H54 (cell line): ENCODE data around the gene RAD51B.

ENCODE experiments used
- DNase-seq: peaks from one replicate; pipeline ENCODE4 v3.0.0; 2011; ENCODE audit warnings: low spot score, mixed read lengths; ENCODE audit not compliant: insufficient read length
- FAIRE-seq: peaks from 3 replicates; lab custom pipeline; 2011; peaks lifted over from hg19 to GRCh38; lab: Jason Lieb, UNC
- POLR2A ChIP-seq: IDR thresholded peaks from 2 replicates; pipeline ENCODE4 v1.6.1; 2011; ENCODE audit warnings: low read depth, mild to moderate bottlenecking, low read length

RAD51B gene

DNA sequence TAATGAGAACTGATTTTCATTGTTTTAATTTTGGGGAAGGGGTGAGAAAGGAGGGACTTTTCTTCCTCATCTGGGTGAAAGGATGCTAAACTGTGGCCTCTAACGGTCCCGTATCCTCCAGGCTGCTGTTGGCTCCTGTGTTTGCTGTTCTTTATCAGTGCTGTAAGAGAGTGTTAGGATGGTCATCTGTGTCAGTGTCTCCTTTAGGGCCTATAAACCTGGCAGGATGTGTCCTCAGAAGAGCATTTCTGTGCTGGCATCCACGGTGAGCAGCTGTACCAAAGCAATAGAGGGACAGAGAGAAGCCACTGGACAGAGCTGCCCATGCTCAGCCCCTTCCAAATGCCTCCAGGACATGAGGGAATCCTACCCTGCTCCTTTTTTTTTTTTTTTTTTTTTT is 720.2 kb downstream of the RAD51B start:
- FAIRE-seq: no peak
- DNase-seq: no peak
- TF ChIP-seq POLR2A: no peak

GRCh38 chr14:68541178-68541896 is 721.8 kb downstream of the RAD51B start:
- DNase-seq (no peak), FAIRE-seq (no peak)
- no peak for TF ChIP-seq POLR2A

DNA sequence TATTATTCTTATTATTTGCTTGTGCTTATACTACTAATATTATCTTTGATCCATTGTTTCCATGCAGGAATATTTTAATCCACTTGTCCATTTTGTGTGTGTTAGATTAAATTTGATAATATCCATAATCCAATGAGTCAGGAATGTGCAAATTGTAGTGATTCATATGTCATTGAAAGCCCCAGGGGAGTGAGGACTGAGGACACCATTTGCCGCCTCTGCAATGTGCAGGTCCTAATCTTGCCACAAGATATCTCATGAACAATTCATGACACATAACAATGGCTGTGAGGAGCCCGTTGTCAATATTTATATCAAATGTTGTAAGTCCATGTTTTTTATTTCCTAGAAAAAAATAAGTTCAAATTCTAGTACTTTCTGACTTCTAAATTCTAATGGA is 722.8 kb downstream of the RAD51B start:
- no peak for FAIRE-seq
- no peak for DNase-seq
- TF ChIP-seq POLR2A: no peak

GRCh38 chr14:68543516-68543915 is 723.9 kb downstream of the RAD51B start:
- FAIRE-seq (no peak), DNase-seq (no peak)
- TF ChIP-seq POLR2A: no peak

DNA sequence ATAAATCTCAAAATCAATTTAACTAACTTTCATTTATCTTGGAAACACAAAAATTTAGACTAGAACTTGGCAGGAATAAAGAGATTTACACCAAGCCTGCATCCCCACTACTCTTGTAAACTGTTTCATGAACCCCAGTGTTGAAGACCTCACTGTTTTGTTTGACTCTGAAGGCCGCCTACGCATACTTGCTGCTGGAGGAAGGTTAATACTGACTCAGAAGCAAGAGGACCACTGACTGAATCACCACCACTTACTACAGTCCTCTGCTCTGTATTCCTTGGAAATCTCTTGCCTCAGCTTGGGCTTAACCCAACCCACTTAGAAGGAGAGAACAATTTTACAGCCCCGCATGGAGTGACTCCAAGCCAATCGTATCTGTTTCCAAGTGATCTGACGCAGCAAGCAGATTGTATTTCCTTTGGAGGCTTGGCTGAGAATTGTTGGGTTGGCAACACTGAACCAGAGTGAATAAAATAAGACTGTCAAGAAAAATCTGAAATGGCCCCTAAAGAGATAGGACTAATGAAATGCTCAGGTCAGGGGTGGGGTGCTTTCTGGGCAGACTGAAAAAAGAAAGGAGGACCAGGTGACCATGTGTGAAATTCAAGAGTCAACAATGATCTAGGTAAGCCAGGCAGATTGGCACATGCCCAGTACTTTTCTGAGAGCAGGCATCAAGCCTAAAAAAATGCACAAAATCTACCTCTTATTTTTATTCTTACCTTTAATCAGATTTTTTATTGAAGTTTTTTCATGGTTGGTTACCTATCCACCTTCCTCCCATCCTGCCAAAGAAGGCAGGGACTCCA is 724.7 kb downstream of the RAD51B start:
- no peak for TF ChIP-seq POLR2A
- peak; percentile 91 for FAIRE-seq

GRCh38 chr14:68546839-68547238 is 727.3 kb downstream of the RAD51B start:
- FAIRE-seq: peak; percentile 71
- no peak for DNase-seq

More for the DNA sequence above, 724.7 kb downstream of the RAD51B start:
- DNase-seq: no peak

GRCh38 chr14:68547305-68548193 is 728.0 kb downstream of the RAD51B start:
- no peak; the same call in 1 of the 2 replicates for TF ChIP-seq POLR2A
- FAIRE-seq (peak; percentile 41), DNase-seq (peak; percentile 40)

More at GRCh38 chr14:68546839-68547238, 727.3 kb downstream of the RAD51B start:
- no peak for TF ChIP-seq POLR2A

DNA sequence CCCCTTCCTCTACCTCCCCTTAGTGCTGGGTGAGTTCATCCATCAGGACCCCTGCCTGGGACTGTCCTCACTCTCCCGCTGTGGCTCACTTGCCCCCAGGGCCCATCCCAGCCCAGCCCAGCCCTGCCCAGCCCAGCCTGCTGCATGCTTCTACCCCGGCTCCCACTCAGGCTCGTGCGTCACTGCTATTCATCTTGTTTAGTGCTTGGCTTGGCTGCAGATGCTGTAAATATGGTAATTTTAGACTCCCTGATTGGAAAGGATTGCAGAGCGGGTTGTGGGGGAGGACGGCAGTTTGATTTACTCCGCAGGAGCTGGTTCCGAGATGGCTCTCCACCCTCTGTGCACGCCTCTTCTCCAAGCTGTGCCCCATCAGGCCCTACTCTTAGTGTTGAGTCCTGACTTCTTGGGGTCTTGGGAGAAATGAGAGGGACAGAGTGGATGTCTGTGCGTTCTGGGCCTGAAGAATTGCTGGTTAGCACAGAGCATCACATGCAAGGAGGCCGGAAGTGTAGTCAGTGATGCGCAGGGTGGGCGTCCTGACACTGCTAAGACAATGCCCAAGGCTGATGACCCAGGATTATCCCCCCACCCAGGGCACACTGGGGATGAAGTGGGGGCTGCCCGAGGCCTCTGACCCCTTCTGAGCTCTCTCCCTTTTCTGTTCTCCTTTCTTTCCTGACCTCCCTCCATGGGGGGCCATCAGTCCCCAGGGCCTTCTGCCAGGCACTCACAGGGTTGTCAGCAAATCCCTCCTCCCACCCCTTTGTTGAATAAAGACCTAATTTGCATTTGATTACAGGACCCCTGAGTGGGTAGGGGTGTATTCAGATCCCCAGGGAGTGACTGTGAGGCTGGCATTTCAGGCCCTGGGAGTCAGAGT is 728.9 kb downstream of the RAD51B start:
- DNase-seq (peak; percentile 49), FAIRE-seq (peak; percentile 71)
- TF ChIP-seq POLR2A: peak; percentile 27; the same call in 1 of the 2 replicates

DNA sequence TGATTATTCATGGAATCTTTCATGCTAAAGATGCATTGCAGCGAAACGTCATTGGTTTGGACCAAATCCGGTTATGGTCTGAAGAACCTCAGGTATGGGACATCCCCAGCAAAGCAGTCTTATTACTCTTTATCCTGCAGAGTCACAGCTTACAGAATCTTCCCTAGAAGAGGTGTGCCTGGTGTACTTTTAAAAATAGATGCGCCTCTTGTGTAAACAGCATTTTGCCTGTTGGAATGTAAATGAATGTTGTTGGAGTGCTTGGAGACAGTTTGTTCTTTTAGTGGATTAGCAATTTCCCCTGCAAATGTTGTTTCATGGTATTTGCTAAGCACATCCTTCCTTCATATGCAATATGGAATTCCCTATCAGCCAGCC is 730.7 kb downstream of the RAD51B start:
- TF ChIP-seq POLR2A: no peak
- no peak for DNase-seq
- FAIRE-seq: no peak

DNA sequence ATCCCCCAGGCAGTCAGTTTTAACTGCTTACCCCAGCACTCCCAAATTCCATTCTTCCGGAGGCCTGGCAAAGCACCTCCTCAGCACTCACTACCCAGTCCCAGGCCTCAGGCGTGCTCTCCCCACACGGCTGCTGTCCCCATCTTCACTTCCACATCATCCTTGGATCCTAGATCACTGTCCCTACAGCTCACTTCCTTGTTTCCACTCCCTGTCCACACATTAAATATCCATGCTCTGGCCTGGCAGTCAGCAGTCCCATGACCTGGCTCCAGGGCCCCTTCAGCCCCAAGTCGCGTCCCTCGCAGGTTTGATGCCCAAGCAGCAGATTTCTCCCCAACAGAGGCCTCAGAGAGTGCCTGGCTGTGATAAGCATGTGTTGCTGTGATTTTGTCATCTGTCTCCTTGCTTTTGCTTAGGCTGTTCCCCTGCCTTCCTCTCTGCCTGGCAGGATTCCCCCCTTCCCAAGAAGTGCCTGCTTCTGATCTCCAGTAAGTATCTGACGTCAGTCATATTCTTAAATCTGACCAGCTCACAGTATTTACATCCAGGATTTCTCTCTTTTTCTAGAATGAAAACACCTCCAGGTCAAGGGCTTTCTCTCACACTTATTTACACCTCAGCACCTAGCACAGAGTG is 731.6 kb downstream of the RAD51B start:
- no peak for TF ChIP-seq POLR2A
- no peak for DNase-seq
- FAIRE-seq: no peak

DNA sequence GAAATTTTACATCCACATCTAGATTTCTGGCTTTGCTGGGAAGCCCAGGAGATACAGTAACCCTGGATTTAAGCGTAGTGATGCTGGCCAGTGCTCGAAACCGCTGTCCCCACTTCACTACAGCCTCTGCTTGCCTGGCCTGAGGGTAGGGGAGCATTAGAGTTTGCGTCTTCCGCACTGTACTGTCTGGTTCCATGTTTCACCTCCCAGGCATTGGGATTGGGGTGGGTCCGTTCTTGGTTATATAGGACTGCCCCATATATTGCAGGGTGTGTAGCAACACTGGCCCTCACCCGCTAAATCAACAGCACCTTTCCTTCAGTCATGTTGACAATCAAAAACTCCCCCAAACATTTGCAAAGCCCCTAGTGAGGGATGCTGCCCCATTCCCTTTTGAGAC is 732.5 kb downstream of the RAD51B start:
- no peak for TF ChIP-seq POLR2A
- FAIRE-seq: no peak
- DNase-seq: no peak

DNA sequence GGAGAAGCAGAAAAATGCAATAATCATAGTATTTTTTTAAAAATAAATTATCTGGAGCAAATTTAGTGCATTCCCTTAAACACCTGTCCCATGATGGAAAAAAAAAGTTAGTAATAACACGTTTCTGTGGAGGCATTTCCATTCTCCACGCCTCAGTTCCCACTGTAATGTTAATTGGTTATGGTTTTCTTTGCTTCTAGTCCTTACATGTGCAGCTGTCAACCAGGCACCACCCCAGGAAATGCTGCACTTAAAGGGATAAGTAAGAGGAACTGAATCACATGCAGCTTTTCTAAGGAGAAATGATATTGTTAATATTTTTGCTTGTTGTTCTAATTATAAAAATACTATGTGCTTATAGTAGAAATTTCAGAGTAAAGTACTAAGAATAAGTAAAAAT is 733.0 kb downstream of the RAD51B start:
- no peak for DNase-seq
- FAIRE-seq: no peak
- no peak for TF ChIP-seq POLR2A
